ENCODE data around the gene USP33.

GRCh38 chr1:77673716-77674355 is 85.8 kb downstream of the USP33 start:
- TF ChIP-seq CTCF (conservative IDR thresholded peaks at IDR 0.05) (no peak), ZFX (IDR thresholded peaks at IDR 0.05) (no peak)
